ENCODE results near the gene KLKB1.
"Not testable (repeated sequence)": the region's sequence is repeated elsewhere in the genome, so short reads cannot be mapped to it uniquely, and the experiment has no call there.

The KLKB1 gene

GRCh38 chr4:186240848-186241491 is 13.7 kb downstream of the KLKB1 start:
- TF ChIP-seq, protein P1, sequence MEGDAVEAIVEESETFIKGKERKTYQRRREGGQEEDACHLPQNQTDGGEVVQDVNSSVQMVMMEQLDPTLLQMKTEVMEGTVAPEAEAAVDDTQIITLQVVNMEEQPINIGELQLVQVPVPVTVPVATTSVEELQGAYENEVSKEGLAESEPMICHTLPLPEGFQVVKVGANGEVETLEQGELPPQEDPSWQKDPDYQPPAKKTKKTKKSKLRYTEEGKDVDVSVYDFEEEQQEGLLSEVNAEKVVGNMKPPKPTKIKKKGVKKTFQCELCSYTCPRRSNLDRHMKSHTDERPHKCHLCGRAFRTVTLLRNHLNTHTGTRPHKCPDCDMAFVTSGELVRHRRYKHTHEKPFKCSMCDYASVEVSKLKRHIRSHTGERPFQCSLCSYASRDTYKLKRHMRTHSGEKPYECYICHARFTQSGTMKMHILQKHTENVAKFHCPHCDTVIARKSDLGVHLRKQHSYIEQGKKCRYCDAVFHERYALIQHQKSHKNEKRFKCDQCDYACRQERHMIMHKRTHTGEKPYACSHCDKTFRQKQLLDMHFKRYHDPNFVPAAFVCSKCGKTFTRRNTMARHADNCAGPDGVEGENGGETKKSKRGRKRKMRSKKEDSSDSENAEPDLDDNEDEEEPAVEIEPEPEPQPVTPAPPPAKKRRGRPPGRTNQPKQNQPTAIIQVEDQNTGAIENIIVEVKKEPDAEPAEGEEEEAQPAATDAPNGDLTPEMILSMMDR (IDR thresholded peaks at IDR 0.05; ENCODE audit: borderline replicate concordance, insufficient read depth, low read depth, low read length): no peak
- H3K4me3 ChIP-seq (ENCODE audit: low read depth, low read length): no peak overlapping the region

DNA sequence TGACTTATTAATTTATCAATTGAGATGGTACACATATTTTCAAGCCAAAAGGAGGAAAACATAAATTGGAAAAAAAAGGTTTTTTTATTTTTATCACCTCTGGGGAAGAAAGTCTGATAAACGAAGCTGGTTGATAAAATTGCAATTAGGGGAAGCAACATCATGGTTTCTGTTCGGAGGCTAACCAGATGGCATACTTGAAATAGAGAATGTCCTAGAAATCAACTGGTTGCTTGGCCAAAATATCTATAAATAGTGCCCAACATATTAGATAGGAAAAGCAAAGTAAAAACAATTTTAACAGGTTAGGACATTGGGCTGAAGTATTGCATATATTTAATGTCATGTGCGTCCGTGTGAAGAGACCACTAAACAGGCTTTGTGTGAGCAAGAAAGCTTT is 14.3 kb downstream of the KLKB1 start:
- H3K4me3 ChIP-seq (ENCODE audit: low read depth, low read length): no peak overlapping the region
- TF ChIP-seq, protein P1 (IDR thresholded peaks at IDR 0.05; ENCODE audit: borderline replicate concordance, insufficient read depth, low read depth, low read length): no peak

GRCh38 chr4:186242031-186242430 is 14.7 kb downstream of the KLKB1 start:
- H3K4me3 ChIP-seq (ENCODE audit: low read depth, low read length): not testable (repeated sequence)

GRCh38 chr4:186243331-186243730 is 16.0 kb downstream of the KLKB1 start:
- no peak overlapping the region for H3K4me3 ChIP-seq (ENCODE audit: low read depth, low read length)
- TF ChIP-seq, protein P1 (IDR thresholded peaks at IDR 0.05; ENCODE audit: borderline replicate concordance, insufficient read depth, low read depth, low read length): no peak

- no peak overlapping the region for H3K4me3 ChIP-seq (ENCODE audit: low read depth, low read length)
- TF ChIP-seq, protein P1 (IDR thresholded peaks at IDR 0.05; ENCODE audit: borderline replicate concordance, insufficient read depth, low read depth, low read length): no peak
Observed at GRCh38 chr4:186244835-186245234, 17.5 kb downstream of the KLKB1 start.

DNA sequence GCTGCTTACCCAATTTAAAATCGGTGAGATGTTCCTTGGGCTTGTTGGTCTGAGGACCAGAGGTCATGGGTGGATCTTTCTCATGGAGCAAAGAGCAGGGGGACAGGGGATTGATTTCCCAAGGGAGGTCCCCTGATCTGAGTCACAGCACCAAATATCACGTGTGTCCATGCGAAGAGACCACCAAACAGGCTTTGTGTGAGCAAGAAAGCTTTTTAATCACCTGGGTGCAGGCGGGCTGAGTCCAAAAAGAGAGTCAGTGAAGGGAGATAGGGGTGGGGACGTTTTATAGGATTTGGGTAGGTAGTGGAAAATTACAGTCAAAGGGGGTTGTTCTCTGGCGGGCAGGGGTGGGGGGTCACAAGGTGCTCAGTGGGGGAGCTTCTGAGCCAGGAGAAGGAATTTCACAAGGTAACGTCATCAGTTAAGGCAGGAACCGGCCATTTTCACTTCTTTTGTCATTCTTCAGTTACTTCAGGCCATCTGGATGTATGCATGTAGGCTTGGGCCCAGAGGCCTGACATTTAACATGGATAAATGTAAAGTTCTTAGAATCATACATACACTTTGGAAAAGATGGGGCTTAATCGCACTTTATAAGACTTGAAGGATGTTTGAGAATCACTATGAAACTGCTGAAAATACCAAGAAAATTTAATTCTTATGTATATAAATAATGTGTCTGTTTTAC is 19.9 kb downstream of the KLKB1 start:
- H3K4me3 ChIP-seq (ENCODE audit: low read depth, low read length): not testable (repeated sequence)

GRCh38 chr4:186248643-186249042 is 21.3 kb downstream of the KLKB1 start:
- TF ChIP-seq, protein P1 (IDR thresholded peaks at IDR 0.05; ENCODE audit: borderline replicate concordance, insufficient read depth, low read depth, low read length): no peak

More at GRCh38 chr4:186248643-186249042, 21.3 kb downstream of the KLKB1 start:
- no peak overlapping the region for H3K4me3 ChIP-seq (ENCODE audit: low read depth, low read length)
